ENCODE measurements around the gene COL11A2. TPM values are rescaled to one million over a fixed set of nuclear protein-coding genes. Genes with fewer than 3 reads are reported as not detected.

The COL11A2 gene
- total RNA-seq, 1 experiment from 2014 or later = 7.6 TPM

DNA sequence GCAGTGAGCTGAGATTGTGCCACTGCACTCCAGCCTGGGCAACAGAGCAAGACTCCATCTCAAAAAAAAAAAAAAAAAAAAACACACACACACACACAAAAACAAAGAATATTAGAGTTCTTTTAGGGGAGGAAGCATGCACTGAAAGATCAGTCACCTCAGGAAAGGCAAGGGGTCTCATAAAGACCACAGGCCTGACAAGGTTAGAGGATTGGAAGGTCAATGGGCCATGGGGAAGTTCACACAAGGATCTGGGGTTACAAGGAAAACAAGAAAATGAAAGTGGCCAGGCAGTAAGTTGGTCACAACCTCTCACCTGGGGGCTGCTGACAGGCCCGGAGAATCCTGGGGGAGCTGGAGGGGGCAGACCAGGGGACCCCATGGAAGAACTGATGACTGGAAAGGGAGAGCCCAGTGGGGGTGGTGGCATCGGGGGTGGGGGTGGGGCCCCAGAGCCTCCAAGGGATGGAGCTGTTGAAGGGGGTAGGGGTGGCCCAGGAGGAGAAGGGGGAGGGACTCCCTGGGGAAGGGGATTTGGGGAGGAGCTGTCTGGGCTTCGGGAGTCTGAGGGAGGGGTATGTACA is 6.7 kb upstream of the COL11A2 start:
- peaks cover 27 to 47% of the 10 kb centered on the region in 2 experiments for H3K4me1 ChIP-seq (ENCODE audit: control insufficient read depth in 1 of 2, insufficient read depth in 2 of 2, low read length in 2 of 2)

More for the DNA sequence above, 6.7 kb upstream of the COL11A2 start:
- H2AFZ ChIP-seq (ENCODE audit: low read depth, low read length, poor library complexity, severe bottlenecking) = no peak overlapping the region
- H3K79me2 ChIP-seq (ENCODE audit: insufficient read depth, low read length) = peaks cover 65% of the 10 kb centered on the region
- ChIA-PET RAD21 (ENCODE audit: low non-redundant PET in 1 of 2, low total read pairs in 2 of 2, uncharacterized antibody in 2 of 2, unreplicated experiment in 2 of 2) (interaction anchor here in 1 of 2 experiments (0.7 kb wide), 1 partner anchor 9 kb away, joined by 3 read pairs; no protein-coding TSS in a partner anchor), POLR2A (interaction anchor here (1.2 to 2.2 kb wide), 2 partner anchors 49 to 227 kb away, joined by 3 to 7 read pairs; no protein-coding TSS in a partner anchor), CTCF (no interaction called here)
- H3K4me3 ChIP-seq (replicated peaks in 1 of 2; ENCODE audit: low read depth in 1 of 2, low read length in 2 of 2) = peak overlapping the region; percentile 63 to 69
- intact Hi-C loops (cut with micrococcal nuclease) = no loop called here
- no peaks in the 10 kb centered on the region for H3K9me3 ChIP-seq (ENCODE audit: control insufficient read depth in 1 of 2, insufficient read depth in 1 of 2, low read depth in 1 of 2, low read length in 2 of 2)
- H3K27ac ChIP-seq (ENCODE audit: low read depth, low read length) = peak overlapping the region; percentile 94; the same call in 1 of the 2 replicates
- no peaks in the 10 kb centered on the region for H3K27me3 ChIP-seq (ENCODE audit: insufficient read depth, low read length)
- DNase-seq (ENCODE audit: low read depth, low spot score) (no peak), ATAC-seq (no peak)
- no TSS peak for BruUV-seq (replicated peaks)
- TF ChIP-seq POLR2A (IDR thresholded peaks at IDR 0.05; ENCODE audit: borderline replicate concordance, extremely low read depth, insufficient read depth, insufficient read length) (no peak), CBX3 (IDR thresholded peaks at IDR 0.05; ENCODE audit: low read depth) (no peak), ZFX (IDR thresholded peaks at IDR 0.05) (no peak), POLR2AphosphoS5 (IDR thresholded peaks at IDR 0.05; ENCODE audit: low read depth, low read length) (no peak), CEBPB (IDR thresholded peaks at IDR 0.05; ENCODE audit: low read depth) (no peak), FOSL1 (IDR thresholded peaks at IDR 0.05; ENCODE audit: low read depth) (no peak), TCF7L2 (IDR thresholded peaks at IDR 0.05; ENCODE audit: borderline replicate concordance, extremely low read depth, insufficient read depth, insufficient read length) (no peak), SP1 (IDR thresholded peaks at IDR 0.05; ENCODE audit: low read depth) (no peak), SIN3A (IDR thresholded peaks at IDR 0.05; ENCODE audit: low read depth) (no peak)
- TF ChIP-seq, protein P1, sequence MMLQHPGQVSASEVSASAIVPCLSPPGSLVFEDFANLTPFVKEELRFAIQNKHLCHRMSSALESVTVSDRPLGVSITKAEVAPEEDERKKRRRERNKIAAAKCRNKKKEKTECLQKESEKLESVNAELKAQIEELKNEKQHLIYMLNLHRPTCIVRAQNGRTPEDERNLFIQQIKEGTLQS (IDR thresholded peaks at IDR 0.05) = no peak
- TF ChIP-seq, protein P2, sequence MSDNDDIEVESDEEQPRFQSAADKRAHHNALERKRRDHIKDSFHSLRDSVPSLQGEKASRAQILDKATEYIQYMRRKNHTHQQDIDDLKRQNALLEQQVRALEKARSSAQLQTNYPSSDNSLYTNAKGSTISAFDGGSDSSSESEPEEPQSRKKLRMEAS (IDR thresholded peaks at IDR 0.05) = no peak
- TF ChIP-seq, protein P3, sequence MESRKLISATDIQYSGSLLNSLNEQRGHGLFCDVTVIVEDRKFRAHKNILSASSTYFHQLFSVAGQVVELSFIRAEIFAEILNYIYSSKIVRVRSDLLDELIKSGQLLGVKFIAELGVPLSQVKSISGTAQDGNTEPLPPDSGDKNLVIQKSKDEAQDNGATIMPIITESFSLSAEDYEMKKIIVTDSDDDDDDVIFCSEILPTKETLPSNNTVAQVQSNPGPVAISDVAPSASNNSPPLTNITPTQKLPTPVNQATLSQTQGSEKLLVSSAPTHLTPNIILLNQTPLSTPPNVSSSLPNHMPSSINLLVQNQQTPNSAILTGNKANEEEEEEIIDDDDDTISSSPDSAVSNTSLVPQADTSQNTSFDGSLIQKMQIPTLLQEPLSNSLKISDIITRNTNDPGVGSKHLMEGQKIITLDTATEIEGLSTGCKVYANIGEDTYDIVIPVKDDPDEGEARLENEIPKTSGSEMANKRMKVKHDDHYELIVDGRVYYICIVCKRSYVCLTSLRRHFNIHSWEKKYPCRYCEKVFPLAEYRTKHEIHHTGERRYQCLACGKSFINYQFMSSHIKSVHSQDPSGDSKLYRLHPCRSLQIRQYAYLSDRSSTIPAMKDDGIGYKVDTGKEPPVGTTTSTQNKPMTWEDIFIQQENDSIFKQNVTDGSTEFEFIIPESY (IDR thresholded peaks at IDR 0.05; ENCODE audit: extremely low read depth, insufficient replicate concordance, low read length) = no peak
- H4K20me1 ChIP-seq (ENCODE audit: insufficient read depth) = no peaks in the 10 kb centered on the region
- H3K9me2 ChIP-seq (ENCODE audit: insufficient read depth) = no peaks in the 10 kb centered on the region
- peak overlapping the region; percentile 80 for H3K9ac ChIP-seq (ENCODE audit: low read length)
- H3K4me2 ChIP-seq (ENCODE audit: low read length) = peak overlapping the region; percentile 96
- peaks cover 34 to 52% of the 10 kb centered on the region in 2 experiments; a peak in 3 of 4 replicates for H3K36me3 ChIP-seq (ENCODE audit: control insufficient read depth in 1 of 2, insufficient read depth in 2 of 2, low read length in 2 of 2)
